ENCODE measurements around the gene PLPP1. TPM values are rescaled to one million over a fixed set of nuclear protein-coding genes. Genes with fewer than 3 reads are reported as not detected.
A peak's percentile ranks its signal among the peaks of the same experiment; 100 is the strongest.

The PLPP1 gene
- total and polyA plus RNA-seq, 8 donors: 56.2 to 93.6 (median 85.1) TPM

- Histone ChIP-seq H3K27ac (peak overlapping the region; percentile 86 to 91), H3K36me3 (no peaks in the 10 kb centered on the region), H3K9me3 (no peaks in the 10 kb centered on the region), H3K4me1 (peaks cover 0 to 30% of the 10 kb centered on the region in 2 donors), H3K4me3 (peak overlapping the region; percentile 72 to 81), H3K27me3 (peaks cover 0 to 31% of the 10 kb centered on the region in 2 donors)
- DNase-seq (peak in 1 of 4 donors; percentile 51), ATAC-seq (peak; percentile 57)
- intact Hi-C loops (cut with DNase I): no loop called here
- no peak for TF ChIP-seq CTCF (IDR thresholded peaks at IDR 0.05)
Measured at GRCh38 chr5:55533521-55534435, 986 bp downstream of the PLPP1 start.

GRCh38 chr5:55530669-55531068, 4.1 kb downstream of the PLPP1 start:
- ATAC-seq (no peak), DNase-seq (peak in 1 of 4 donors; percentile 80)
- H3K9me3 ChIP-seq: no peaks in the 10 kb centered on the region
- H3K27ac ChIP-seq: no peak overlapping the region
- no peak for TF ChIP-seq CTCF (IDR thresholded peaks at IDR 0.05)
- H3K27me3 ChIP-seq: peaks cover 0 to 28% of the 10 kb centered on the region in 2 donors
- intact Hi-C loops (cut with DNase I): no loop called here
- H3K4me1 ChIP-seq: peaks cover 0 to 22% of the 10 kb centered on the region in 2 donors
- no peaks in the 10 kb centered on the region for H3K36me3 ChIP-seq
- no peak overlapping the region for H3K4me3 ChIP-seq

- no peaks in the 10 kb centered on the region for H3K36me3 ChIP-seq
- H3K27ac ChIP-seq: no peak overlapping the region
- H3K9me3 ChIP-seq: no peaks in the 10 kb centered on the region
- H3K4me1 ChIP-seq: no peaks in the 10 kb centered on the region
- no peak for ATAC-seq
- no peak overlapping the region for H3K4me3 ChIP-seq
- no peak for TF ChIP-seq CTCF (IDR thresholded peaks at IDR 0.05)
- no peaks in the 10 kb centered on the region for H3K27me3 ChIP-seq
- no peak for DNase-seq
- intact Hi-C loops (cut with DNase I): no loop called here
Measured at GRCh38 chr5:55524816-55525215, 9.9 kb downstream of the PLPP1 start.

GRCh38 chr5:55523293-55523692, 11.5 kb downstream of the PLPP1 start:
- H3K4me1 ChIP-seq: no peaks in the 10 kb centered on the region
- no peaks in the 10 kb centered on the region for H3K36me3 ChIP-seq
- ATAC-seq (no peak), DNase-seq (no peak)
- no peaks in the 10 kb centered on the region for H3K27me3 ChIP-seq
- intact Hi-C loops (cut with DNase I): no loop called here
- no peak overlapping the region for H3K4me3 ChIP-seq
- TF ChIP-seq CTCF (IDR thresholded peaks at IDR 0.05): no peak
- no peaks in the 10 kb centered on the region for H3K9me3 ChIP-seq
- no peak overlapping the region for H3K27ac ChIP-seq

GRCh38 chr5:55521881-55522280, 12.9 kb downstream of the PLPP1 start:
- Histone ChIP-seq H3K27me3 (no peaks in the 10 kb centered on the region), H3K27ac (no peak overlapping the region), H3K4me1 (no peaks in the 10 kb centered on the region), H3K4me3 (no peak overlapping the region), H3K36me3 (no peaks in the 10 kb centered on the region), H3K9me3 (no peaks in the 10 kb centered on the region)
- TF ChIP-seq CTCF (IDR thresholded peaks at IDR 0.05): no peak
- intact Hi-C loops (cut with DNase I): no loop called here
- DNase-seq: no peak
- no peak for ATAC-seq

Data from left lung (tissue), 10 donors.